K562 (cell line): ENCODE data around the gene XPC. TPM values are rescaled to one million over a fixed set of nuclear protein-coding genes. Genes with fewer than 3 reads are reported as not detected.

Experiments used
- ARID3B ChIP-seq: fragments of 250-450 bp; sonication (Bioruptor Pico); IDR thresholded peaks from 2 replicates; pipeline ENCODE4 v1.4.0; 2020; ENCODE audit warnings: borderline replicate concordance
- COPS2 ChIP-seq: fragments of 450-650 bp; conservative IDR thresholded peaks from 2 replicates; pipeline ENCODE4 v1.6.1; 2016; ENCODE audit warnings: mild to moderate bottlenecking, moderate library complexity
- ERF ChIP-seq: fragments of 450-650 bp; formaldehyde crosslinking; IDR thresholded peaks from 2 replicates; pipeline ENCODE4 v1.4.0; 2020; ENCODE audit warnings: mild to moderate bottlenecking, mixed read lengths
- FOXA3 ChIP-seq, 2 experiments: fragments of 450-650 bp in 1 of 2; sonication (generic) in 1 of 2; formaldehyde crosslinking; IDR thresholded peaks in 1 of 2; conservative IDR thresholded peaks in 1 of 2; 2 replicates each; pipeline versions ENCODE4 v1.4.0 to v1.8.0; 2020 to 2022; ENCODE audit warnings: mild to moderate bottlenecking in 2 of 2, missing genetic modification reagents in 1 of 2
- GATAD2B ChIP-seq: fragments of 450-650 bp; IDR thresholded peaks from 2 replicates; pipeline ENCODE4 v1.6.1; 2017; ENCODE audit warnings: mild to moderate bottlenecking, borderline replicate concordance
- GMEB1 ChIP-seq: fragments of 250-450 bp; sonication (Bioruptor Pico); IDR thresholded peaks from 2 replicates; pipeline ENCODE4 v1.4.0; 2020; ENCODE audit warnings: mild to moderate bottlenecking
- KDM4B ChIP-seq, 2 experiments: fragments of 450-650 bp in 1 of 2; sonication (generic) in 1 of 2; IDR thresholded peaks; 2 replicates each; pipeline ENCODE4 v1.6.1; 2016 to 2017; ENCODE audit warnings: borderline replicate concordance in 2 of 2, antibody characterized with exemption in 1 of 2, low read depth in 1 of 2, mild to moderate bottlenecking in 1 of 2
- NFIC ChIP-seq: fragments of 450-650 bp; IDR thresholded peaks from 2 replicates; pipeline ENCODE4 v1.6.1; 2017; ENCODE audit warnings: mild to moderate bottlenecking, inconsistent platforms
- SAP30 ChIP-seq: fragments of 200-600 bp; sonication (generic); IDR thresholded peaks from 2 replicates; pipeline ENCODE4 v1.6.1; 2012; ENCODE audit warnings: borderline replicate concordance, low read depth, mild to moderate bottlenecking, moderate library complexity, low read length, control low read depth, inconsistent platforms; ENCODE audit not compliant: insufficient read depth, poor library complexity, severe bottlenecking
- SREBF1 ChIP-seq: fragments of 150-350 bp; IDR thresholded peaks from 2 replicates; pipeline ENCODE4 v1.6.1; 2014; ENCODE audit warnings: antibody characterized with exemption, low read depth, low read length, borderline replicate concordance
- THRB ChIP-seq: fragments of 450-650 bp; formaldehyde crosslinking; conservative IDR thresholded peaks from 2 replicates; pipeline ENCODE4 v1.4.0; 2022; ENCODE audit warnings: mild to moderate bottlenecking, missing genetic modification characterization
- ZNF57 ChIP-seq: fragments of 450-650 bp; formaldehyde crosslinking; IDR thresholded peaks from 2 replicates; pipeline ENCODE4 v1.4.0; 2020; ENCODE audit warnings: mild to moderate bottlenecking, moderate library complexity
- ZNF707 ChIP-seq: fragments of 250-450 bp; sonication (Bioruptor Pico); conservative IDR thresholded peaks from 2 replicates; pipeline ENCODE4 v1.8.0; 2022; ENCODE audit warnings: inconsistent platforms, mild to moderate bottlenecking, moderate library complexity
- polyA plus RNA-seq, 8 experiments: library from polyadenylated mRNA; depleted of rRNA in 4 of 8; stranded (reverse) in 5 of 8; unstranded in 3 of 8; fragments of >200 nt; fragmentation: Nextera tagmentation in 2 of 8; fragmentation: Illumina TruSeq in 1 of 8; extraction: Ambion mirVana in 2 of 8; extraction: Trizol in 1 of 8; gene quantifications; 2 replicates each; pipeline versions ENCODE4 v1.2.1 to v1.2.3, GENCODE V29; 2011 to 2014; ENCODE audit warnings: inconsistent platforms in 1 of 8, missing spikeins in 1 of 8
- total RNA-seq, 7 experiments: library from RNA; depleted of rRNA in 6 of 7; stranded (reverse); fragments of >200 nt in 6 of 7; fragmentation: Illumina TruSeq in 2 of 7; extraction: Trizol in 2 of 7; gene quantifications; 2 replicates each; pipeline versions ENCODE4 v1.2.1 to v1.2.3, GENCODE V29; 2011 to 2021; ENCODE audit warnings: low replicate concordance in 1 of 7
- TF ChIP-seq, protein P1 (sequence below), 3 experiments: IDR thresholded peaks in 2 of 3; conservative IDR thresholded peaks in 1 of 3; 2 replicates each; pipeline ENCODE4 v1.5.1; 2011 to 2012; ENCODE audit warnings: low read length in 3 of 3, mild to moderate bottlenecking in 3 of 3, control low read depth in 2 of 3, improper control_type of control experiment in 1 of 3, inconsistent platforms in 1 of 3, low read depth in 1 of 3, mixed read lengths in 1 of 3, moderate library complexity in 1 of 3; ENCODE audit not compliant: insufficient read depth in 2 of 3
- TF ChIP-seq, protein P2 (sequence below): IDR thresholded peaks from 2 replicates; pipeline ENCODE4 v1.6.1; 2012; ENCODE audit warnings: low read depth, low read length, improper control_type of control experiment, borderline replicate concordance

The XPC gene
- total and polyA plus RNA-seq, 9 of the 15 experiments (the other 6 are each of a cell fraction or from before 2014, with no cell fraction given) = 3.8 to 54.7 (median 41.3) TPM

GRCh38 chr3:14178247-14179113, at the start of gene XPC, which contains the start of gene LSM3 (continued):
- TF ChIP-seq THRB (CRISPR knock-in tag) (no peak; the same call in 1 of the 2 replicates), ARID3B (CRISPR knock-in tag) (no peak; the same call in 1 of the 2 replicates), NFIC (peak; percentile 71), KDM4B (IDR thresholded peaks at IDR 0.05; ENCODE audit: borderline replicate concordance in 2 of 2, low read depth in 1 of 2) (peak in 1 of 2 experiments; percentile 71; a peak in 1 of 4 replicates), SAP30 (peak; percentile 66), FOXA3 (CRISPR knock-in tag; conservative IDR thresholded peaks at IDR 0.05 in 1 of 2, IDR thresholded peaks at IDR 0.05 in 1 of 2) (no peak; a peak in 1 of 4 replicates), GATAD2B (no peak; the same call in 1 of the 2 replicates), ZNF707 (CRISPR knock-in tag) (no peak), ERF (CRISPR knock-in tag) (peak; percentile 76; the same call in 1 of the 2 replicates), SREBF1 (no peak), GMEB1 (CRISPR knock-in tag) (peak; percentile 66), COPS2 (no peak), ZNF57 (CRISPR knock-in tag) (no peak)
- TF ChIP-seq, protein P1, sequence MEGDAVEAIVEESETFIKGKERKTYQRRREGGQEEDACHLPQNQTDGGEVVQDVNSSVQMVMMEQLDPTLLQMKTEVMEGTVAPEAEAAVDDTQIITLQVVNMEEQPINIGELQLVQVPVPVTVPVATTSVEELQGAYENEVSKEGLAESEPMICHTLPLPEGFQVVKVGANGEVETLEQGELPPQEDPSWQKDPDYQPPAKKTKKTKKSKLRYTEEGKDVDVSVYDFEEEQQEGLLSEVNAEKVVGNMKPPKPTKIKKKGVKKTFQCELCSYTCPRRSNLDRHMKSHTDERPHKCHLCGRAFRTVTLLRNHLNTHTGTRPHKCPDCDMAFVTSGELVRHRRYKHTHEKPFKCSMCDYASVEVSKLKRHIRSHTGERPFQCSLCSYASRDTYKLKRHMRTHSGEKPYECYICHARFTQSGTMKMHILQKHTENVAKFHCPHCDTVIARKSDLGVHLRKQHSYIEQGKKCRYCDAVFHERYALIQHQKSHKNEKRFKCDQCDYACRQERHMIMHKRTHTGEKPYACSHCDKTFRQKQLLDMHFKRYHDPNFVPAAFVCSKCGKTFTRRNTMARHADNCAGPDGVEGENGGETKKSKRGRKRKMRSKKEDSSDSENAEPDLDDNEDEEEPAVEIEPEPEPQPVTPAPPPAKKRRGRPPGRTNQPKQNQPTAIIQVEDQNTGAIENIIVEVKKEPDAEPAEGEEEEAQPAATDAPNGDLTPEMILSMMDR (IDR thresholded peaks at IDR 0.05 in 2 of 3, conservative IDR thresholded peaks at IDR 0.05 in 1 of 3; ENCODE audit: insufficient read depth in 2 of 3, low read depth in 1 of 3, low read length in 3 of 3) = peak in 2 of 3 experiments; percentile 1 to 19; a peak in 1 of 6 replicates
- TF ChIP-seq, protein P2, sequence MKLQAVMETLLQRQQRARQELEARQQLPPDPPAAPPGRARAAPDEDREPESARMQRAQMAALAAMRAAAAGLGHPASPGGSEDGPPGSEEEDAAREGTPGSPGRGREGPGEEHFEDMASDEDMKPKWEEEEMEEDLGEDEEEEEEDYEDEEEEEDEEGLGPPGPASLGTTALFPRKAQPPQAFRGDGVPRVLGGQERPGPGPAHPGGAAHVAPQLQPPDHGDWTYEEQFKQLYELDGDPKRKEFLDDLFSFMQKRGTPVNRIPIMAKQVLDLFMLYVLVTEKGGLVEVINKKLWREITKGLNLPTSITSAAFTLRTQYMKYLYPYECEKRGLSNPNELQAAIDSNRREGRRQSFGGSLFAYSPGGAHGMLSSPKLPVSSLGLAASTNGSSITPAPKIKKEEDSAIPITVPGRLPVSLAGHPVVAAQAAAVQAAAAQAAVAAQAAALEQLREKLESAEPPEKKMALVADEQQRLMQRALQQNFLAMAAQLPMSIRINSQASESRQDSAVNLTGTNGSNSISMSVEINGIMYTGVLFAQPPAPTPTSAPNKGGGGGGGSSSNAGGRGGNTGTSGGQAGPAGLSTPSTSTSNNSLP = no peak
